Sigmoid colon (tissue), 4 donors: ENCODE data around the gene PARVB.

ENCODE experiments used
- EP300 ChIP-seq, 4 donors: sonication (generic); formaldehyde crosslinking; IDR thresholded peaks; one replicate each; pipeline ENCODE4 v1.6.1; 2017; ENCODE audit warnings: antibody characterized with exemption in 4 of 4
- POLR2A ChIP-seq, 2 donors: fragments of 450-650 bp; IDR thresholded peaks; one replicate each; pipeline ENCODE4 v1.6.1; 2016; ENCODE audit warnings: antibody characterized with exemption in 2 of 2, mild to moderate bottlenecking in 2 of 2, moderate library complexity in 2 of 2
- POLR2AphosphoS5 ChIP-seq, 4 donors: sonication (generic); formaldehyde crosslinking; IDR thresholded peaks; one replicate each; pipeline ENCODE4 v1.6.1; 2017; ENCODE audit warnings: antibody characterized with exemption in 4 of 4
- TF ChIP-seq, protein P1 (sequence below), 4 experiments: fragments of 450-650 bp in 3 of 4; fragments of 200-600 bp in 1 of 4; IDR thresholded peaks; one replicate each; pipeline ENCODE4 v1.5.1; 2016 to 2019; ENCODE audit warnings: antibody characterized with exemption in 4 of 4, mild to moderate bottlenecking in 3 of 4, moderate library complexity in 2 of 4

GRCh38 chr22:44075022-44075421 is 50.9 kb downstream of the PARVB start:
- TF ChIP-seq, protein P1, sequence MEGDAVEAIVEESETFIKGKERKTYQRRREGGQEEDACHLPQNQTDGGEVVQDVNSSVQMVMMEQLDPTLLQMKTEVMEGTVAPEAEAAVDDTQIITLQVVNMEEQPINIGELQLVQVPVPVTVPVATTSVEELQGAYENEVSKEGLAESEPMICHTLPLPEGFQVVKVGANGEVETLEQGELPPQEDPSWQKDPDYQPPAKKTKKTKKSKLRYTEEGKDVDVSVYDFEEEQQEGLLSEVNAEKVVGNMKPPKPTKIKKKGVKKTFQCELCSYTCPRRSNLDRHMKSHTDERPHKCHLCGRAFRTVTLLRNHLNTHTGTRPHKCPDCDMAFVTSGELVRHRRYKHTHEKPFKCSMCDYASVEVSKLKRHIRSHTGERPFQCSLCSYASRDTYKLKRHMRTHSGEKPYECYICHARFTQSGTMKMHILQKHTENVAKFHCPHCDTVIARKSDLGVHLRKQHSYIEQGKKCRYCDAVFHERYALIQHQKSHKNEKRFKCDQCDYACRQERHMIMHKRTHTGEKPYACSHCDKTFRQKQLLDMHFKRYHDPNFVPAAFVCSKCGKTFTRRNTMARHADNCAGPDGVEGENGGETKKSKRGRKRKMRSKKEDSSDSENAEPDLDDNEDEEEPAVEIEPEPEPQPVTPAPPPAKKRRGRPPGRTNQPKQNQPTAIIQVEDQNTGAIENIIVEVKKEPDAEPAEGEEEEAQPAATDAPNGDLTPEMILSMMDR (IDR thresholded peaks at IDR 0.05), result no peak
- TF ChIP-seq POLR2A (IDR thresholded peaks at IDR 0.05) (no peak), EP300 (IDR thresholded peaks at IDR 0.05) (no peak), POLR2AphosphoS5 (IDR thresholded peaks at IDR 0.05) (no peak)
